Measurements from ENCODE around the gene RNASET2. TPM values are rescaled to one million over a fixed set of nuclear protein-coding genes. Genes with fewer than 3 reads are reported as not detected.

The RNASET2 gene
- total RNA-seq, 1 experiment from 2014 or later, result 10.3 TPM

GRCh38 chr6:166907373-166907841 lies 48.9 kb downstream of the RNASET2 start:
- BruUV-seq (replicated peaks), result no TSS peak
- intact Hi-C loops (cut with micrococcal nuclease), result no loop called here
- no peak for DNase-seq (ENCODE audit: unreplicated experiment)
- no peaks in the 10 kb centered on the region for H3K9me3 Mint-ChIP-seq (ENCODE audit: unreplicated experiment)
- ChIA-PET POLR2A (interaction anchor here (0.6 kb wide), 1 partner anchor 10 kb away, joined by 3 read pairs; no protein-coding TSS in a partner anchor), CTCF (interaction anchor here (0.8 kb wide), 1 partner anchor 135 kb away, joined by 3 read pairs; no protein-coding TSS in a partner anchor)
- H3K4me1 Mint-ChIP-seq (ENCODE audit: insufficient read depth, unreplicated experiment), result peaks cover 12% of the 10 kb centered on the region
- H3K27ac Mint-ChIP-seq (ENCODE audit: low read depth, unreplicated experiment), result no peak overlapping the region
- H3K27me3 Mint-ChIP-seq (ENCODE audit: insufficient read depth, unreplicated experiment), result peaks cover 37% of the 10 kb centered on the region
- no peaks in the 10 kb centered on the region for H3K36me3 Mint-ChIP-seq (ENCODE audit: insufficient read depth, unreplicated experiment)
- no peak overlapping the region for H3K4me3 Mint-ChIP-seq (ENCODE audit: unreplicated experiment)
- TF ChIP-seq CTCF (IDR thresholded peaks at IDR 0.05; ENCODE audit: unreplicated experiment), result no peak

- Mint-ChIP-seq H3K36me3 (ENCODE audit: insufficient read depth, unreplicated experiment) (no peaks in the 10 kb centered on the region), H3K4me1 (ENCODE audit: insufficient read depth, unreplicated experiment) (peaks cover 12% of the 10 kb centered on the region), H3K4me3 (ENCODE audit: unreplicated experiment) (no peak overlapping the region), H3K27me3 (ENCODE audit: insufficient read depth, unreplicated experiment) (peaks cover 42% of the 10 kb centered on the region), H3K27ac (ENCODE audit: low read depth, unreplicated experiment) (no peak overlapping the region), H3K9me3 (ENCODE audit: unreplicated experiment) (peaks cover 6% of the 10 kb centered on the region)
- CTCF ChIA-PET, result interaction anchor here (0.8 kb wide), 1 partner anchor 134 kb away, joined by 3 read pairs; no protein-coding TSS in a partner anchor
- no peak for DNase-seq (ENCODE audit: unreplicated experiment)
- intact Hi-C loops (cut with micrococcal nuclease), result no loop called here
- no peak for TF ChIP-seq CTCF (IDR thresholded peaks at IDR 0.05; ENCODE audit: unreplicated experiment)
- no TSS peak for BruUV-seq (replicated peaks)
- POLR2A ChIA-PET, result interaction anchor here (0.6 kb wide), 1 partner anchor 9 kb away, joined by 3 read pairs; no protein-coding TSS in a partner anchor
Observed at GRCh38 chr6:166906376-166907044, 49.8 kb downstream of the RNASET2 start.

GRCh38 chr6:166905505-166906134 lies 50.7 kb downstream of the RNASET2 start:
- intact Hi-C loops (cut with micrococcal nuclease), result no loop called here
- no TSS peak for BruUV-seq (replicated peaks)
- Mint-ChIP-seq H3K27me3 (ENCODE audit: insufficient read depth, unreplicated experiment) (peaks cover 45% of the 10 kb centered on the region), H3K4me3 (ENCODE audit: unreplicated experiment) (no peak overlapping the region), H3K4me1 (ENCODE audit: insufficient read depth, unreplicated experiment) (peaks cover 3% of the 10 kb centered on the region), H3K36me3 (ENCODE audit: insufficient read depth, unreplicated experiment) (no peaks in the 10 kb centered on the region), H3K9me3 (ENCODE audit: unreplicated experiment) (peaks cover 15% of the 10 kb centered on the region), H3K27ac (ENCODE audit: low read depth, unreplicated experiment) (no peak overlapping the region)
- ChIA-PET POLR2A (no interaction called here), CTCF (no interaction called here)
- no peak for TF ChIP-seq CTCF (IDR thresholded peaks at IDR 0.05; ENCODE audit: unreplicated experiment)
- DNase-seq (ENCODE audit: unreplicated experiment), result no peak

DNA sequence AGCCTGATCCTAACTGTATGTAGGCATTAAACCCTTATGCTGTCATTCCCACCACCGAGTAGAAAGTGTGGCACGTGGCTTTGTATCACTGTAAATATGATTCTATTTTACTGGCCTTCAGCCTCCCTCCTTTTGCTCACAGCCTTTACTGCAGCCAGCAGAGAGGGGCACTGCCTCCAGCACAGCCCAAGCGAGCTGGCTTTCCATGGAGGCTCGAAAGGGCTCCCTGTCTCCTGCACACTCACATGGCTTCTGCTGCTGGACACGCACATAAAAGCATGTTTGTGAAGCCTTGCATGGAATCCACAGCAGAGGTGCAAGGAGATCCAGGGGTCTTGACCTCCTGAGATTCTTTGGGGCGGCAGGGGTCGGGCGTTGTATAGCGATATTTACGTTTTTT lies 51.3 kb downstream of the RNASET2 start:
- TF ChIP-seq CTCF (IDR thresholded peaks at IDR 0.05; ENCODE audit: unreplicated experiment), result no peak
- H3K27ac Mint-ChIP-seq (ENCODE audit: low read depth, unreplicated experiment), result no peak overlapping the region
- ChIA-PET CTCF (no interaction called here), POLR2A (no interaction called here)
- peaks cover 45% of the 10 kb centered on the region for H3K27me3 Mint-ChIP-seq (ENCODE audit: insufficient read depth, unreplicated experiment)
- intact Hi-C loops (cut with micrococcal nuclease), result no loop called here
- H3K9me3 Mint-ChIP-seq (ENCODE audit: unreplicated experiment), result peaks cover 21% of the 10 kb centered on the region
- BruUV-seq (replicated peaks), result no TSS peak
- H3K36me3 Mint-ChIP-seq (ENCODE audit: insufficient read depth, unreplicated experiment), result peaks cover 5% of the 10 kb centered on the region
- no peak overlapping the region for H3K4me3 Mint-ChIP-seq (ENCODE audit: unreplicated experiment)
- DNase-seq (ENCODE audit: unreplicated experiment), result no peak
- H3K4me1 Mint-ChIP-seq (ENCODE audit: insufficient read depth, unreplicated experiment), result no peaks in the 10 kb centered on the region

Measured in MCF 10A (cell line).